Activated gamma-delta T cell treated with Interleukin-2 at 50 U/mL for 16 hours (primary cell): ENCODE results near the gene TSPAN14.

ENCODE experiments used
- DNase-seq: peaks from one replicate; pipeline ENCODE4 v3.0.0-alpha.2; 2020

Gene TSPAN14

GRCh38 chr10:80554050-80554449 is 99.9 kb downstream of the TSPAN14 start:
- DNase-seq, result no peak

DNA sequence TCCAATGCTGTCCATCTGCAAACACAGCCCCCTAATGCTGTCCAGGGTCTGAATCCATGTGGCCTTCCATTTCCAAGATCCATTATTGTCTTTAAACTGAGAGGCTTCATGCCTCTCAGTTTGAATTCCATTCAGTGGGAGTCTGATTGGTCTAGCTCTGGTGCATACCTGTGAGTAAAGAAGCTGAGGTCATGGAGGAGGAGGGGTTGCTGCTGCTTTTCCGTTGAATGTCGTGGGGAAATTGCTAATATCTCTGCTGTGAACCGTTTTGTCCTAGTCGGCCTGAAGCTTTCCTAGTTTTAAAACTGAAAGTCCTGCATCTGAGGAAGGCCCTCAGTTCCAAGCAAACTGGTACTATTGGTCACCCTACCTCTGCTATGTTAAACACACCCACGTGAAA is 101.3 kb downstream of the TSPAN14 start:
- no peak for DNase-seq

DNA sequence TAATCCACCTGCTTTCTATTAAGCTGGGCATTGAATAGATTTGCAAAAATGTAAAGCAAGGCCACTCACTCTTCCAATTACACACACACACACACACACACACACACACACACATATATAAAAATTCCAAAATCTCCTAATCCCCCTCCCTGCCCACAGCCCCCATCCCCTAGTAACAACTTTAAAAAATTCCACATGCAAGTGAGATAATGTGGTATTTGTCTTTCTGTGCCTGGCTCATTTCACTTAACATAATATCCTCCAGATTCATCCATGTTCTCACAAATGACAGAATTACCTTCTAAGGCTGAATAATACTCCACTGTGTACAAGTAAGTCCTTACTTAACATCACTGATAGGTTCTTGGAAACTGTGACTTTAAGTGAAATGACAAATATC is 107.8 kb downstream of the TSPAN14 start:
- DNase-seq, result no peak

- no peak for DNase-seq
Measured at GRCh38 chr10:80567292-80567691, 113.2 kb downstream of the TSPAN14 start.

DNA sequence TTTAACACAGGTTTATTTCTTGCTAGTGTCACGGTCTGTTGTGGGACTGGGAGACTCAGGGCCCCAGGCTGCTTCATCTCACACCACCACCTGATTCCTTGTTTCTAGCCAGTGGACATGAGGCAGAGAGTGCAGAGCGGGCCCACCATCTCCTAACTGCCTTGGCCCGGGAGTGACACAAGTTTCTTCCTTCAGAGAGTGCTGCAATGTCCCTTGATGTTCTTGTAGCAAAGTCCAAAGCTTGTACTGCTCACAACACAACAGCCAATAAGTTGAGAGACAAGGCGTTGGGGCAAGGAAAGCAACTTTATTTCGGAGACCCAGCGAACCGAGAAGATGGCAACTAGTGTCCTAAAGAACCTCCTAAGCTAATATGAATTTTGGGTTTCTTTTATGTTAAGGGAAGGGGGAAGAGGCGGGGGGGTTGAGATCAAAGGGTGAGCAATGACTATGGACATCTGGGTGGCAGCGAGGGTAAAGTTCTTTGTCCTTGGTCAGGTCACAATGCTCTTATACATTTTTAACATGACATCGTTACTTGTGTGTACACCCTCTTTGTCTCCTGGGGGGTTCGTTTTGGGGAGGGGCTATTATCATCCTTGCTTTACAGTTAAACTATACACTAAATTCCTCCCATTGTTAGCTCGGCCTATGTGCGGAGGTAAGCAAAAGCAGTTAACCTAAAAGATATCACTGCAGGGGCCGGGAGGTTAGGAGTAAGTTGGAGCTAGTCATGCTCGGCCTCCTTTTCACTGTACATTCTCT is 115.2 kb downstream of the TSPAN14 start:
- DNase-seq, result no peak

DNA sequence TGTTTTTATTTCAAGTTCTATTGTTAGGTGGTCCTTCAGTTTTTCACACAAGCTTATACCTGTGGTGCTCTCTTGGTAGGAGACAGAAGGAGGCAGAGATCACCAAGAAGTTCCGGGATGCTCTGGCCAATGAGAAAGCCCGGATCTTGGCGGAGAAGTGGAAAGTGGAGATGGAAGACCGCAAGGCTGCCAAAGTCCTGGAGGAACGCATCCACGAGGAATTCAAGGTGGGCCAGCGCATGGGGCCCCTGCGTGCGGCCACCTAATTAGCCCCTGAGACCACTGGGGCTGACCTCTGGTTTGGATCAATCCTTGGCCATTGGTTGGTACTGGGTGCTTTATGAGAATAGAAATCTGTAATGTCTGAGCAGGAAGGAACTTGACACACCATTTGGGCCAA is 117.2 kb downstream of the TSPAN14 start:
- DNase-seq, result no peak

DNA sequence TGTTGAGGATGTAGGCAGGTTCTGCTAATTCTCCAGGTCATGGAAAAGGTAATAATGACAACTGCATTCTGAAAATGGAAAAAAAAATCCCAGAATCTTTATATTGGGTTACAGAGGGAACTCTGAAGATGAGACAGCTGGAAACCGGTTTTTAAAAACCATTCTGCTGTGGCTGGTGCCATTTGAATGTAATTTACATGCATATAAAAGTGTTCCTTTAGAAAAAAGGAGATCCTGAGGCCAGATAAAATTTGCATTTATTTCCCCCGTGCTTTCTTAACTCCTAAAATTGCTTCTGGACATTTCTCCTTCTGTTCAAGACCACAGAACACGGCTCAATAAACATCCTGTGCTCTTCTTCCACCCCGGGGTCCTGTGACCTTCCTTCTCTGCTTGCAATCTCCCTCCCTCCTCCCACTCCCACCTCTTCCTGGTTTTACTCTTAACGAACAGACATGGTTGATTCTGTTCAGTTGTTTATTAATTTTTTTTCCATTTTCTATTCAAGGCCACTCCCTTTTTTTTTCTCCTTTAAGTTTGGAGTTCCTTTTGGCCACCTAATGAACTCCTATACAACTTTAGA is 125.2 kb downstream of the TSPAN14 start:
- no peak for DNase-seq

GRCh38 chr10:80579849-80580637 is 125.9 kb downstream of the TSPAN14 start:
- DNase-seq, result no peak

DNA sequence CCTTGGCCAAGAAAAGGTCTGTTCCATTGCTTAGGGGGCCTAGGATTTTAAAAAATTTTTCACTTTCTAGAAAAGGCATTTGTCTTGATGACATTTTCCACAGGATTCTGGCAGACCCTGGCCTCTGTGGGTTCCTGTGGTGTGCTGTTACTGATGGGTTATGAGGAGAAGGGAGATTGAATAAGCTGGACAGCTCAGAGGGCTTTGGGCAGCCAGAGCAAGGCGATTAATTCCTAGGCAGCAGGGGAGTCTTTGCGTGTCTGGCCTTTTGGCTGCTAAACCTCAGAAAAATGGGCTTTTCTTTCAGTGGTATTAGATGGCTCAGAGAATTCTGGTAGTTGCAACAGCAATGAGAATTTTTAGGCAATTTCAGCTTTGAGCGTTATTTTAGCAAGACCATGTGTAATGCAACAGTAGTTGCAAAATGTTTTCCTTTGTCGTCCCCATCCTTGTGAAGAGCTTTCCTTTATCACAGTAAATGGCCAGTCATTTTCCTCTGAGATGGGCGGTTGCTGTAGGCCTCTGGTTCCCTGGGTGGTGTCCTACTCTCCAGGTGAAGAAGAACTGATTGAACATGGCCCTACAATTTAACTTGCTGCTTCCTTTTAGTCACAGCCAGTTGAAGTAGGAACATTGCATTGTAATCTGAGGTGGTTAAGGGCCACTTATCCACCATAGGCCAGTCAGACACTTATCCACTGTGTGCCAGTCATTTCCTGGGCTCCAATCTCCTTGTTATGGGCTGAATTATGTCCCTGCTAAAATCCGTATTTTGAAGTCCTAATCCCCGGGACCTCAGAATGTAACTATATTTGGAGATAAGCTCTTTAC is 126.7 kb downstream of the TSPAN14 start:
- no peak for DNase-seq

- DNase-seq, result no peak
Measured at GRCh38 chr10:80581469-80581835, 127.3 kb downstream of the TSPAN14 start.

- no peak for DNase-seq
Measured at GRCh38 chr10:80582286-80582960, 128.3 kb downstream of the TSPAN14 start.
